GM23338 (cell line): ENCODE measurements around the gene EXOC3L2. TPM values are rescaled to one million over a fixed set of nuclear protein-coding genes. Genes with fewer than 3 reads are reported as not detected.

Experiments used
- ATAC-seq: fragments of 200-7000 bp; cut with Tn5 transposase; 3 replicates; pipeline ENCODE4 v1.9.1; 2020
- DNase-seq: peaks from one replicate; pipeline ENCODE4 v3.0.0-alpha.2; 2015; ENCODE audit warnings: low spot score
- H2AFZ ChIP-seq: fragments of 200-600 bp; sonication (generic); 2 replicates; pipeline ENCODE4 v1.8.0; 2016; ENCODE audit warnings: antibody characterized with exemption, mild to moderate bottlenecking, moderate library complexity
- H3F3A ChIP-seq: fragments of 200-600 bp; sonication (generic); replicated peaks from 2 replicates; pipeline ENCODE4 v1.8.0; 2017; ENCODE audit warnings: antibody characterized with exemption, mixed run types, low read depth
- H3K27ac ChIP-seq: fragments of 200-600 bp; sonication (generic); 2 replicates; pipeline ENCODE4 v1.6.1; 2016; ENCODE audit warnings: low read depth
- H3K27me3 ChIP-seq: fragments of 200-600 bp; sonication (generic); 2 replicates; pipeline ENCODE4 v1.8.0; 2016; ENCODE audit warnings: mild to moderate bottlenecking, mixed run types, moderate library complexity; ENCODE audit not compliant: insufficient read depth
- H3K36me3 ChIP-seq: fragments of 200-600 bp; sonication (generic); 2 replicates; pipeline ENCODE4 v1.8.0; 2016; ENCODE audit warnings: mild to moderate bottlenecking; ENCODE audit not compliant: insufficient read depth
- H3K4me1 ChIP-seq: fragments of 200-600 bp; sonication (generic); 2 replicates; pipeline ENCODE4 v1.8.0; 2016; ENCODE audit warnings: mild to moderate bottlenecking, moderate library complexity; ENCODE audit not compliant: insufficient read depth
- H3K4me2 ChIP-seq: fragments of 200-600 bp; sonication (generic); 2 replicates; pipeline ENCODE4 v1.7.1; 2017; ENCODE audit warnings: mixed run types
- H3K4me3 ChIP-seq: fragments of 200-600 bp; sonication (generic); 2 replicates; pipeline ENCODE4 v1.6.1; 2016; ENCODE audit warnings: mixed run types
- H3K79me2 ChIP-seq: fragments of 200-600 bp; sonication (generic); replicated peaks from 2 replicates; pipeline ENCODE4 v1.8.0; 2017; ENCODE audit warnings: mild to moderate bottlenecking; ENCODE audit not compliant: insufficient read depth
- H3K9me2 ChIP-seq: fragments of 200-600 bp; sonication (generic); 2 replicates; pipeline ENCODE4 v1.8.0; 2017; ENCODE audit not compliant: insufficient read depth
- H4K20me1 ChIP-seq: fragments of 200-600 bp; sonication (generic); replicated peaks from 2 replicates; pipeline ENCODE4 v1.8.0; 2017; ENCODE audit warnings: mild to moderate bottlenecking; ENCODE audit not compliant: insufficient read depth
- H3K27ac Mint-ChIP-seq: 2 replicates; pipeline ENCODE4 v1.8.0; 2020; ENCODE audit warnings: inconsistent platforms, mild to moderate bottlenecking, moderate library complexity, mixed read lengths
- H3K27me3 Mint-ChIP-seq: 3 replicates; pipeline ENCODE4 v1.8.0; 2022; ENCODE audit warnings: low read depth, mild to moderate bottlenecking, moderate library complexity, mixed read lengths, inconsistent platforms; ENCODE audit not compliant: insufficient read depth, poor library complexity
- H3K36me3 Mint-ChIP-seq: 3 replicates; pipeline ENCODE4 v1.8.0; 2021; ENCODE audit warnings: low read depth, mild to moderate bottlenecking, inconsistent platforms, moderate library complexity, mixed read lengths
- H3K4me1 Mint-ChIP-seq: 3 replicates; pipeline ENCODE4 v1.8.0; 2020; ENCODE audit warnings: mild to moderate bottlenecking, inconsistent platforms, mixed read lengths
- H3K4me3 Mint-ChIP-seq: 3 replicates; pipeline ENCODE4 v1.8.0; 2021; ENCODE audit warnings: moderate library complexity, mild to moderate bottlenecking, inconsistent platforms, mixed read lengths
- H3K9me3 Mint-ChIP-seq: 3 replicates; pipeline ENCODE4 v1.8.0; 2020; ENCODE audit warnings: moderate library complexity, mild to moderate bottlenecking, inconsistent platforms, mixed read lengths
- CREB1 ChIP-seq: fragments of 250-450 bp; sonication (Bioruptor Pico); IDR thresholded peaks from 2 replicates; pipeline ENCODE4 v1.5.0; 2020; ENCODE audit warnings: low read depth, mild to moderate bottlenecking, moderate library complexity
- EZH2 ChIP-seq: fragments of 200-600 bp; sonication (generic); IDR thresholded peaks from one replicate; pipeline ENCODE4 v1.8.0; 2017; ENCODE audit warnings: antibody characterized with exemption, mild to moderate bottlenecking, low read depth; ENCODE audit not compliant: unreplicated experiment
- EZH2phosphoT487 ChIP-seq: fragments of 200-600 bp; sonication (generic); IDR thresholded peaks from one replicate; pipeline ENCODE4 v1.8.1; 2018; ENCODE audit warnings: antibody characterized with exemption; ENCODE audit not compliant: unreplicated experiment
- JUNB ChIP-seq: IDR thresholded peaks from one replicate; pipeline ENCODE4 v1.6.1; 2016; ENCODE audit warnings: antibody characterized with exemption; ENCODE audit not compliant: unreplicated experiment
- NANOG ChIP-seq: IDR thresholded peaks from 2 replicates; pipeline ENCODE4 v1.6.1; 2016; ENCODE audit warnings: antibody characterized with exemption, borderline replicate concordance
- POLR2AphosphoS5 ChIP-seq: IDR thresholded peaks from 2 replicates; pipeline ENCODE4 v1.6.1; 2016; ENCODE audit warnings: antibody characterized with exemption, low read depth
- STAT1 ChIP-seq: IDR thresholded peaks from one replicate; pipeline ENCODE4 v1.6.1; 2016; ENCODE audit warnings: antibody characterized with exemption; ENCODE audit not compliant: unreplicated experiment
- ZNF114 ChIP-seq: fragments of 250-450 bp; sonication (Bioruptor Pico); IDR thresholded peaks from 2 replicates; pipeline ENCODE4 v1.5.0; 2020; ENCODE audit warnings: mild to moderate bottlenecking, moderate library complexity
- ZNF331 ChIP-seq: fragments of 250-450 bp; sonication (Bioruptor Pico); IDR thresholded peaks from 2 replicates; pipeline ENCODE4 v1.5.0; 2020; ENCODE audit warnings: low read depth, mild to moderate bottlenecking, moderate library complexity
- polyA plus RNA-seq: library from polyadenylated mRNA; unstranded; fragments of >200 nt; fragmentation: Nextera tagmentation; extraction: Ambion mirVana; gene quantifications from 2 replicates; pipeline ENCODE4 v1.2.1, GENCODE V29; 2016
- total RNA-seq: library from RNA; depleted of rRNA; stranded (reverse); fragments of >200 nt; shearing (Covaris generic); gene quantifications from 2 replicates; pipeline ENCODE4 v1.2.3, GENCODE V29; 2014
- TF ChIP-seq, protein P1 (sequence below), 2 experiments: fragments of 200-600 bp in 1 of 2; sonication (generic) in 1 of 2; conservative IDR thresholded peaks; 2 replicates each; pipeline versions ENCODE4 v1.5.1 to v1.6.1; 2016 to 2017; ENCODE audit warnings: antibody characterized with exemption in 2 of 2, low read depth in 2 of 2, mild to moderate bottlenecking in 2 of 2, moderate library complexity in 1 of 2
- TF ChIP-seq, protein P2 (sequence below): IDR thresholded peaks from 2 replicates; pipeline ENCODE4 v1.6.1; 2016; ENCODE audit warnings: antibody characterized with exemption
- TF ChIP-seq, protein P3 (sequence below): fragments of 250-450 bp; sonication (Bioruptor Pico); IDR thresholded peaks from 2 replicates; pipeline ENCODE4 v1.5.0; 2020; ENCODE audit warnings: mild to moderate bottlenecking, moderate library complexity
- TF ChIP-seq, protein P4 (sequence below): IDR thresholded peaks from one replicate; pipeline ENCODE4 v1.6.1; 2018; ENCODE audit warnings: antibody characterized with exemption; ENCODE audit not compliant: unreplicated experiment

Gene EXOC3L2
- total and polyA plus RNA-seq, 2 experiments from 2014 or later: 2.8 to 3.2 TPM

DNA sequence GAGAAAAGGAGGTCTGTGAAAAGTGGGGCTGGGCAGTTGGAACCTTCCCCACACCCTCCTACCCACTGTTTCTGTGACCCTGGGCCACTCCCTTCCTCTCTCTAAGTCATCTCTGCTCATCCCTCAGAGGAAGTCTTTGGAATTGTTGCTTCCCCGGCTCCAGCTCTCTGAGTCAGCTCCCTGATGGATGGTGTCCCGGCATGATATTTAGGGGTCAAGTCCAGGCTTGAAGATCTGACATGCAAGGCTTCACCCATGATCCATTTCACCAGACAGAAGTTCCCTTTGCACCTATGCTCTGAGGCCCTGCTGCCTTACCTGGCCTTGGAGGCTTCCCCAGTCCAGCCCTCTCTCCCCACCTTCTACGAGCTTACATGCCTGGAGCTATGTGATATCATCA, 13.3 kb downstream of the EXOC3L2 start:
- peaks cover 58% of the 10 kb centered on the region for H3K27me3 Mint-ChIP-seq
- Histone ChIP-seq H3K4me3 (no peak overlapping the region), H3K4me2 (no peak overlapping the region), H3K79me2 (no peaks in the 10 kb centered on the region), H3K27me3 (peaks cover 64% of the 10 kb centered on the region), H3K36me3 (no peaks in the 10 kb centered on the region), H2AFZ (no peak overlapping the region), H3K4me1 (peaks cover 8% of the 10 kb centered on the region; the same call in 1 of the 2 replicates), H3F3A (peaks cover 6% of the 10 kb centered on the region; the same call in 1 of the 2 replicates), H3K27ac (no peak overlapping the region), H3K9me2 (no peaks in the 10 kb centered on the region), H4K20me1 (peaks cover 3% of the 10 kb centered on the region; the same call in 1 of the 2 replicates)
- H3K4me3 Mint-ChIP-seq: no peak overlapping the region
- H3K4me1 Mint-ChIP-seq: peaks cover 16% of the 10 kb centered on the region; the same call in 2 of the 3 replicates
- H3K27ac Mint-ChIP-seq: no peak overlapping the region
- no peak for DNase-seq
- TF ChIP-seq, protein P1, sequence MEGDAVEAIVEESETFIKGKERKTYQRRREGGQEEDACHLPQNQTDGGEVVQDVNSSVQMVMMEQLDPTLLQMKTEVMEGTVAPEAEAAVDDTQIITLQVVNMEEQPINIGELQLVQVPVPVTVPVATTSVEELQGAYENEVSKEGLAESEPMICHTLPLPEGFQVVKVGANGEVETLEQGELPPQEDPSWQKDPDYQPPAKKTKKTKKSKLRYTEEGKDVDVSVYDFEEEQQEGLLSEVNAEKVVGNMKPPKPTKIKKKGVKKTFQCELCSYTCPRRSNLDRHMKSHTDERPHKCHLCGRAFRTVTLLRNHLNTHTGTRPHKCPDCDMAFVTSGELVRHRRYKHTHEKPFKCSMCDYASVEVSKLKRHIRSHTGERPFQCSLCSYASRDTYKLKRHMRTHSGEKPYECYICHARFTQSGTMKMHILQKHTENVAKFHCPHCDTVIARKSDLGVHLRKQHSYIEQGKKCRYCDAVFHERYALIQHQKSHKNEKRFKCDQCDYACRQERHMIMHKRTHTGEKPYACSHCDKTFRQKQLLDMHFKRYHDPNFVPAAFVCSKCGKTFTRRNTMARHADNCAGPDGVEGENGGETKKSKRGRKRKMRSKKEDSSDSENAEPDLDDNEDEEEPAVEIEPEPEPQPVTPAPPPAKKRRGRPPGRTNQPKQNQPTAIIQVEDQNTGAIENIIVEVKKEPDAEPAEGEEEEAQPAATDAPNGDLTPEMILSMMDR (conservative IDR thresholded peaks at IDR 0.05; ENCODE audit: low read depth in 2 of 2): no peak
- TF ChIP-seq STAT1: no peak
- no peak for TF ChIP-seq ZNF331
- TF ChIP-seq ZNF114 (CRISPR knock-in tag): no peak
- TF ChIP-seq EZH2: no peak
- TF ChIP-seq, protein P2, sequence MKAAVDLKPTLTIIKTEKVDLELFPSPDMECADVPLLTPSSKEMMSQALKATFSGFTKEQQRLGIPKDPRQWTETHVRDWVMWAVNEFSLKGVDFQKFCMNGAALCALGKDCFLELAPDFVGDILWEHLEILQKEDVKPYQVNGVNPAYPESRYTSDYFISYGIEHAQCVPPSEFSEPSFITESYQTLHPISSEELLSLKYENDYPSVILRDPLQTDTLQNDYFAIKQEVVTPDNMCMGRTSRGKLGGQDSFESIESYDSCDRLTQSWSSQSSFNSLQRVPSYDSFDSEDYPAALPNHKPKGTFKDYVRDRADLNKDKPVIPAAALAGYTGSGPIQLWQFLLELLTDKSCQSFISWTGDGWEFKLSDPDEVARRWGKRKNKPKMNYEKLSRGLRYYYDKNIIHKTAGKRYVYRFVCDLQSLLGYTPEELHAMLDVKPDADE: no peak
- no peak for TF ChIP-seq JUNB
- no peak for TF ChIP-seq NANOG
- TF ChIP-seq, protein P3, sequence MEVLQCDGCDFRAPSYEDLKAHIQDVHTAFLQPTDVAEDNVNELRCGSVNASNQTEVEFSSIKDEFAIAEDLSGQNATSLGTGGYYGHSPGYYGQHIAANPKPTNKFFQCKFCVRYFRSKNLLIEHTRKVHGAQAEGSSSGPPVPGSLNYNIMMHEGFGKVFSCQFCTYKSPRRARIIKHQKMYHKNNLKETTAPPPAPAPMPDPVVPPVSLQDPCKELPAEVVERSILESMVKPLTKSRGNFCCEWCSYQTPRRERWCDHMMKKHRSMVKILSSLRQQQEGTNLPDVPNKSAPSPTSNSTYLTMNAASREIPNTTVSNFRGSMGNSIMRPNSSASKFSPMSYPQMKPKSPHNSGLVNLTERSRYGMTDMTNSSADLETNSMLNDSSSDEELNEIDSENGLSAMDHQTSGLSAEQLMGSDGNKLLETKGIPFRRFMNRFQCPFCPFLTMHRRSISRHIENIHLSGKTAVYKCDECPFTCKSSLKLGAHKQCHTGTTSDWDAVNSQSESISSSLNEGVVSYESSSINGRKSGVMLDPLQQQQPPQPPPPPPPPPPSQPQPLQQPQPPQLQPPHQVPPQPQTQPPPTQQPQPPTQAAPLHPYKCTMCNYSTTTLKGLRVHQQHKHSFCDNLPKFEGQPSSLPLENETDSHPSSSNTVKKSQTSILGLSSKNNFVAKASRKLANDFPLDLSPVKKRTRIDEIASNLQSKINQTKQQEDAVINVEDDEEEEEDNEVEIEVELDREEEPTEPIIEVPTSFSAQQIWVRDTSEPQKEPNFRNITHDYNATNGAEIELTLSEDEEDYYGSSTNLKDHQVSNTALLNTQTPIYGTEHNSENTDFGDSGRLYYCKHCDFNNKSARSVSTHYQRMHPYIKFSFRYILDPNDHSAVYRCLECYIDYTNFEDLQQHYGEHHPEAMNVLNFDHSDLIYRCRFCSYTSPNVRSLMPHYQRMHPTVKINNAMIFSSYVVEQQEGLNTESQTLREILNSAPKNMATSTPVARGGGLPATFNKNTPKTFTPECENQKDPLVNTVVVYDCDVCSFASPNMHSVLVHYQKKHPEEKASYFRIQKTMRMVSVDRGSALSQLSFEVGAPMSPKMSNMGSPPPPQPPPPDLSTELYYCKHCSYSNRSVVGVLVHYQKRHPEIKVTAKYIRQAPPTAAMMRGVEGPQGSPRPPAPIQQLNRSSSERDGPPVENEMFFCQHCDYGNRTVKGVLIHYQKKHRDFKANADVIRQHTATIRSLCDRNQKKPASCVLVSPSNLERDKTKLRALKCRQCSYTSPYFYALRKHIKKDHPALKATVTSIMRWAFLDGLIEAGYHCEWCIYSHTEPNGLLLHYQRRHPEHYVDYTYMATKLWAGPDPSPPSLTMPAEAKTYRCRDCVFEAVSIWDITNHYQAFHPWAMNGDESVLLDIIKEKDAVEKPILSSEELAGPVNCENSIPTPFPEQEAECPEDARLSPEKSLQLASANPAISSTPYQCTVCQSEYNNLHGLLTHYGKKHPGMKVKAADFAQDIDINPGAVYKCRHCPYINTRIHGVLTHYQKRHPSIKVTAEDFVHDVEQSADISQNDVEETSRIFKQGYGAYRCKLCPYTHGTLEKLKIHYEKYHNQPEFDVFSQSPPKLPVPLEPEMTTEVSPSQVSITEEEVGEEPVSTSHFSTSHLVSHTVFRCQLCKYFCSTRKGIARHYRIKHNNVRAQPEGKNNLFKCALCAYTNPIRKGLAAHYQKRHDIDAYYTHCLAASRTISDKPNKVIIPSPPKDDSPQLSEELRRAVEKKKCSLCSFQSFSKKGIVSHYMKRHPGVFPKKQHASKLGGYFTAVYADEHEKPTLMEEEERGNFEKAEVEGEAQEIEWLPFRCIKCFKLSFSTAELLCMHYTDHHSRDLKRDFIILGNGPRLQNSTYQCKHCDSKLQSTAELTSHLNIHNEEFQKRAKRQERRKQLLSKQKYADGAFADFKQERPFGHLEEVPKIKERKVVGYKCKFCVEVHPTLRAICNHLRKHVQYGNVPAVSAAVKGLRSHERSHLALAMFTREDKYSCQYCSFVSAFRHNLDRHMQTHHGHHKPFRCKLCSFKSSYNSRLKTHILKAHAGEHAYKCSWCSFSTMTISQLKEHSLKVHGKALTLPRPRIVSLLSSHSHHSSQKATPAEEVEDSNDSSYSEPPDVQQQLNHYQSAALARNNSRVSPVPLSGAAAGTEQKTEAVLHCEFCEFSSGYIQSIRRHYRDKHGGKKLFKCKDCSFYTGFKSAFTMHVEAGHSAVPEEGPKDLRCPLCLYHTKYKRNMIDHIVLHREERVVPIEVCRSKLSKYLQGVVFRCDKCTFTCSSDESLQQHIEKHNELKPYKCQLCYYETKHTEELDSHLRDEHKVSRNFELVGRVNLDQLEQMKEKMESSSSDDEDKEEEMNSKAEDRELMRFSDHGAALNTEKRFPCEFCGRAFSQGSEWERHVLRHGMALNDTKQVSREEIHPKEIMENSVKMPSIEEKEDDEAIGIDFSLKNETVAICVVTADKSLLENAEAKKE (CRISPR knock-in tag): no peak
- TF ChIP-seq, protein P4, sequence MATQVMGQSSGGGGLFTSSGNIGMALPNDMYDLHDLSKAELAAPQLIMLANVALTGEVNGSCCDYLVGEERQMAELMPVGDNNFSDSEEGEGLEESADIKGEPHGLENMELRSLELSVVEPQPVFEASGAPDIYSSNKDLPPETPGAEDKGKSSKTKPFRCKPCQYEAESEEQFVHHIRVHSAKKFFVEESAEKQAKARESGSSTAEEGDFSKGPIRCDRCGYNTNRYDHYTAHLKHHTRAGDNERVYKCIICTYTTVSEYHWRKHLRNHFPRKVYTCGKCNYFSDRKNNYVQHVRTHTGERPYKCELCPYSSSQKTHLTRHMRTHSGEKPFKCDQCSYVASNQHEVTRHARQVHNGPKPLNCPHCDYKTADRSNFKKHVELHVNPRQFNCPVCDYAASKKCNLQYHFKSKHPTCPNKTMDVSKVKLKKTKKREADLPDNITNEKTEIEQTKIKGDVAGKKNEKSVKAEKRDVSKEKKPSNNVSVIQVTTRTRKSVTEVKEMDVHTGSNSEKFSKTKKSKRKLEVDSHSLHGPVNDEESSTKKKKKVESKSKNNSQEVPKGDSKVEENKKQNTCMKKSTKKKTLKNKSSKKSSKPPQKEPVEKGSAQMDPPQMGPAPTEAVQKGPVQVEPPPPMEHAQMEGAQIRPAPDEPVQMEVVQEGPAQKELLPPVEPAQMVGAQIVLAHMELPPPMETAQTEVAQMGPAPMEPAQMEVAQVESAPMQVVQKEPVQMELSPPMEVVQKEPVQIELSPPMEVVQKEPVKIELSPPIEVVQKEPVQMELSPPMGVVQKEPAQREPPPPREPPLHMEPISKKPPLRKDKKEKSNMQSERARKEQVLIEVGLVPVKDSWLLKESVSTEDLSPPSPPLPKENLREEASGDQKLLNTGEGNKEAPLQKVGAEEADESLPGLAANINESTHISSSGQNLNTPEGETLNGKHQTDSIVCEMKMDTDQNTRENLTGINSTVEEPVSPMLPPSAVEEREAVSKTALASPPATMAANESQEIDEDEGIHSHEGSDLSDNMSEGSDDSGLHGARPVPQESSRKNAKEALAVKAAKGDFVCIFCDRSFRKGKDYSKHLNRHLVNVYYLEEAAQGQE: no peak
- no peak for TF ChIP-seq EZH2phosphoT487
- TF ChIP-seq CREB1 (CRISPR knock-in tag): no peak
- TF ChIP-seq POLR2AphosphoS5: no peak
- no peaks in the 10 kb centered on the region for H3K36me3 Mint-ChIP-seq
- no peaks in the 10 kb centered on the region; the same call in 2 of the 3 replicates for H3K9me3 Mint-ChIP-seq
- no peak for ATAC-seq
